Heart left ventricle (tissue), 13 donors: Measurements from ENCODE around the gene AP4E1.

Source experiments
- CTCF ChIP-seq, 12 donors: fragments of 200-600 bp; sonication (generic) in 4 of 12; IDR thresholded peaks; one replicate each; pipeline versions ENCODE4 v1.5.0 to v1.8.0; 2018 to 2022; ENCODE audit warnings: antibody characterized with exemption in 12 of 12, mild to moderate bottlenecking in 5 of 12
- POLR2A ChIP-seq, 2 donors: fragments of 450-650 bp; IDR thresholded peaks; one replicate each; pipeline ENCODE4 v1.6.1; 2017; ENCODE audit warnings: antibody characterized with exemption in 2 of 2, mild to moderate bottlenecking in 2 of 2, moderate library complexity in 2 of 2
- donor health status: ischemic (EF 13 %, LVEDD 7.1; RV severe dilation, severe dysfunction).
- donor health status: DM: no; HTN: yes; CAD: no.
- donor health status: DM: no; HTN: no; CAD: no.
- donor health status: ischemic (EF 25% LVEDD 6.9; RV normal size, moderate dysfunction).
- donor health status: ischemic (EF 25% LVEDD 5.7; RV mildly dilated, moderate dysfunction).
- donor health status: ischemic (EF 35%, LVEDD 5.7; RV mildly dilated, moderate dysfunction).
- donor health status: nonischemic (EF 11% LVEDD 7.7; RV severe dilation, severe dysfunction).
- donor health status: DM: yes; HTN: yes; CAD: no.
- donor health status: PGD.
- donor health status: ischemic (EF 29% LVEDD 5.4; RV normal size, mild dysfunction).
- donor health status: nonischemic (EF 23%, LVEDD 6.1; RV moderate dilation, normal function).

- TF ChIP-seq CTCF (IDR thresholded peaks at IDR 0.05) (no peak), POLR2A (IDR thresholded peaks at IDR 0.05) (no peak)
Observed at GRCh38 chr15:50971542-50971941, 63.1 kb downstream of the AP4E1 start.
